Measurements from ENCODE around the gene TNN.

TNN gene

GRCh38 chr1:175197531-175197930 is 129.9 kb downstream of the TNN start:
- DNase-seq (ENCODE audit: low read depth in 3 of 3, low spot score in 1 of 3) = no peak
